GM19467 (cell line): ENCODE results near the gene CABLES1.

Source experiments
- ATAC-seq: cut with Tn5 transposase; IDR thresholded peaks from one replicate; pipeline ENCODE4 v1.9.1; 2021; ENCODE audit warnings: mild to moderate bottlenecking, moderate library complexity; ENCODE audit not compliant: unreplicated experiment

CABLES1 gene

GRCh38 chr18:23189768-23190661 lies 54.7 kb downstream of the CABLES1 start:
- no peak for ATAC-seq

GRCh38 chr18:23191232-23191631 lies 55.9 kb downstream of the CABLES1 start:
- ATAC-seq: no peak

GRCh38 chr18:23193742-23194141 lies 58.5 kb downstream of the CABLES1 start:
- no peak for ATAC-seq

- no peak for ATAC-seq
Measured at GRCh38 chr18:23194155-23194996, 59.1 kb downstream of the CABLES1 start.

- no peak for ATAC-seq
Measured at GRCh38 chr18:23194997-23195957, 60.0 kb downstream of the CABLES1 start.

- no peak for ATAC-seq
Measured at GRCh38 chr18:23196119-23197007, 61.1 kb downstream of the CABLES1 start.

GRCh38 chr18:23198217-23198845 lies 63.0 kb downstream of the CABLES1 start:
- no peak for ATAC-seq

- no peak for ATAC-seq
Measured at GRCh38 chr18:23200756-23201155, 65.5 kb downstream of the CABLES1 start.

- no peak for ATAC-seq
Measured at GRCh38 chr18:23201741-23202140, 66.5 kb downstream of the CABLES1 start.

- no peak for ATAC-seq
Measured at GRCh38 chr18:23203891-23204432, 68.7 kb downstream of the CABLES1 start.

GRCh38 chr18:23204589-23205235 lies 69.4 kb downstream of the CABLES1 start:
- ATAC-seq: no peak

GRCh38 chr18:23205980-23206379 lies 70.7 kb downstream of the CABLES1 start:
- ATAC-seq: no peak

GRCh38 chr18:23207191-23207955 lies 72.1 kb downstream of the CABLES1 start:
- ATAC-seq: no peak

GRCh38 chr18:23207994-23208393 lies 72.7 kb downstream of the CABLES1 start:
- no peak for ATAC-seq

GRCh38 chr18:23208600-23208999 lies 73.3 kb downstream of the CABLES1 start:
- no peak for ATAC-seq

GRCh38 chr18:23209031-23209430 lies 73.7 kb downstream of the CABLES1 start:
- ATAC-seq: no peak

GRCh38 chr18:23209796-23210195 lies 74.5 kb downstream of the CABLES1 start:
- ATAC-seq: no peak

GRCh38 chr18:23210526-23210925 lies 75.2 kb downstream of the CABLES1 start:
- no peak for ATAC-seq
